OCI-LY1 (cell line): ENCODE measurements around the gene SEC23A.

Experiments
- H2AFZ ChIP-seq: fragments of 200-600 bp; sonication (generic), shearing (Covaris generic); 2 replicates; pipeline ENCODE4 v1.6.0; 2014; ENCODE audit warnings: antibody characterized with exemption, mild to moderate bottlenecking, low read length
- H3F3A ChIP-seq: fragments of 200-600 bp; sonication (generic), shearing (Covaris generic); 2 replicates; pipeline ENCODE4 v1.6.0; 2014; ENCODE audit warnings: mild to moderate bottlenecking, antibody characterized with exemption, low read length, moderate library complexity; ENCODE audit not compliant: insufficient read depth
- H3K27ac ChIP-seq: fragments of 200-600 bp; sonication (generic); 2 replicates; pipeline ENCODE4 v1.5.1; 2014; ENCODE audit warnings: low read length, mixed run types, mild to moderate bottlenecking, low read depth; ENCODE audit not compliant: poor library complexity, severe bottlenecking
- H3K27me3 ChIP-seq: fragments of 200-600 bp; sonication (generic); 2 replicates; pipeline ENCODE4 v1.6.0; 2014; ENCODE audit warnings: antibody characterized with exemption, mild to moderate bottlenecking, low read length, moderate library complexity; ENCODE audit not compliant: insufficient read depth
- H3K36me3 ChIP-seq: fragments of 200-600 bp; sonication (generic); 2 replicates; pipeline ENCODE4 v1.6.1; 2014; ENCODE audit warnings: mild to moderate bottlenecking, antibody characterized with exemption, low read length, moderate library complexity, mixed read lengths; ENCODE audit not compliant: insufficient read depth
- H3K4me1 ChIP-seq: fragments of 200-600 bp; sonication (generic); 2 replicates; pipeline ENCODE4 v1.5.1; 2014; ENCODE audit warnings: mild to moderate bottlenecking, low read length, moderate library complexity; ENCODE audit not compliant: insufficient read depth, severe bottlenecking
- H3K4me2 ChIP-seq: fragments of 200-600 bp; sonication (generic), shearing (Covaris generic); 2 replicates; pipeline ENCODE4 v1.6.1; 2014; ENCODE audit warnings: low read length
- H3K4me3 ChIP-seq: fragments of 200-600 bp; sonication (generic); 2 replicates; pipeline ENCODE4 v1.5.1; 2014; ENCODE audit warnings: low read length, low read depth, mild to moderate bottlenecking, mixed read lengths; ENCODE audit not compliant: poor library complexity, severe bottlenecking
- H3K79me2 ChIP-seq: fragments of 200-600 bp; shearing (Covaris generic); 2 replicates; pipeline ENCODE4 v1.6.1; 2016; ENCODE audit warnings: mixed run types, low read length, mixed read lengths; ENCODE audit not compliant: insufficient read depth
- H3K9ac ChIP-seq: fragments of 200-600 bp; sonication (generic), shearing (Covaris generic); 2 replicates; pipeline ENCODE4 v1.6.1; 2014; ENCODE audit warnings: mild to moderate bottlenecking, low read length, mixed read lengths
- H3K9me2 ChIP-seq: fragments of 200-600 bp; sonication (generic), shearing (Covaris generic); 2 replicates; pipeline ENCODE4 v1.6.1; 2014; ENCODE audit warnings: low read depth, mild to moderate bottlenecking, low read length, mixed read lengths
- H3K9me3 ChIP-seq: fragments of 200-600 bp; shearing (Covaris generic); 2 replicates; pipeline ENCODE4 v1.6.1; 2014; ENCODE audit warnings: low read length, mixed read lengths
- H4K20me1 ChIP-seq: fragments of 200-600 bp; sonication (generic), shearing (Covaris generic); 2 replicates; pipeline ENCODE4 v1.6.0; 2016; ENCODE audit warnings: mild to moderate bottlenecking, low read length; ENCODE audit not compliant: insufficient read depth
- CTCF ChIP-seq: fragments of 200-600 bp; sonication (generic), shearing (Covaris generic); IDR thresholded peaks from 2 replicates; pipeline ENCODE4 v1.5.1; 2017; ENCODE audit warnings: mild to moderate bottlenecking, antibody characterized with exemption, low read length, moderate library complexity, mixed read lengths
- EZH2 ChIP-seq: fragments of 200-600 bp; sonication (generic), shearing (Covaris generic); IDR thresholded peaks from 2 replicates; pipeline ENCODE4 v1.8.0; 2017; ENCODE audit warnings: borderline replicate concordance, mixed run types, mild to moderate bottlenecking, antibody characterized with exemption, low read length, moderate library complexity, mixed read lengths

Gene SEC23A

GRCh38 chr14:39033371-39033770 is 69.7 kb downstream of the SEC23A start:
- no peaks in the 10 kb centered on the region for H3K9me2 ChIP-seq
- no peak overlapping the region for H2AFZ ChIP-seq
- H3K4me1 ChIP-seq = peaks cover 2% of the 10 kb centered on the region
- H3K4me3 ChIP-seq = no peak overlapping the region
- no peak overlapping the region for H3K27ac ChIP-seq
- no peaks in the 10 kb centered on the region for H3F3A ChIP-seq
- no peaks in the 10 kb centered on the region for H3K79me2 ChIP-seq
- no peak overlapping the region for H3K9ac ChIP-seq
- H3K27me3 ChIP-seq = no peaks in the 10 kb centered on the region
- H4K20me1 ChIP-seq = no peaks in the 10 kb centered on the region
- no peak for TF ChIP-seq EZH2
- no peak for TF ChIP-seq CTCF
- H3K36me3 ChIP-seq = peaks cover 55% of the 10 kb centered on the region
- no peak overlapping the region for H3K4me2 ChIP-seq
- no peaks in the 10 kb centered on the region for H3K9me3 ChIP-seq

DNA sequence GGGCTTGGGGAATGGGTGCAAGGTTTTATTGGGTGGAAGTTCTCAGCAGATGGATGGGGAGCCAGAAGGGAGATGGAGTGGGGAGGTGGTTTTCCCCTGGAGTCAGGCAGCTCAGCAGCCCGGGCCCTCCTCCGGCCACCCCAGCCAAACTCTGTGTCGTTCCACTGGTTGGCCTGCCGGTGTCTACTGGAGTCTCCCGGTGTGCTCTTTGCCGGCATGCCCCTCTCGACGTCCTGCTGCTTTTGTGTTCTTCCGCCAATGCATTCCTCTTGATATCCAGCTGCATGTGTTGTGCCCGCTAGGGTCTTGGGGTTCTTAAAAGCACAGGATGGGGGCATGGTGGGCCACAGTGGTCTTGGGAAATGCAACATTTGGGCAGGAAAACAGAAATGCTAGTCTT is 72.8 kb downstream of the SEC23A start:
- no peaks in the 10 kb centered on the region for H3K9me2 ChIP-seq
- no peak for TF ChIP-seq EZH2
- TF ChIP-seq CTCF = no peak
- H2AFZ ChIP-seq = no peak overlapping the region
- H3F3A ChIP-seq = no peaks in the 10 kb centered on the region
- no peak overlapping the region for H3K9ac ChIP-seq
- no peaks in the 10 kb centered on the region for H4K20me1 ChIP-seq
- H3K4me2 ChIP-seq = no peak overlapping the region
- H3K4me3 ChIP-seq = no peak overlapping the region
- H3K27me3 ChIP-seq = no peaks in the 10 kb centered on the region
- peaks cover 30% of the 10 kb centered on the region for H3K36me3 ChIP-seq
- H3K9me3 ChIP-seq = no peaks in the 10 kb centered on the region
- peaks cover 6% of the 10 kb centered on the region for H3K4me1 ChIP-seq
- H3K27ac ChIP-seq = no peak overlapping the region
- no peaks in the 10 kb centered on the region for H3K79me2 ChIP-seq

DNA sequence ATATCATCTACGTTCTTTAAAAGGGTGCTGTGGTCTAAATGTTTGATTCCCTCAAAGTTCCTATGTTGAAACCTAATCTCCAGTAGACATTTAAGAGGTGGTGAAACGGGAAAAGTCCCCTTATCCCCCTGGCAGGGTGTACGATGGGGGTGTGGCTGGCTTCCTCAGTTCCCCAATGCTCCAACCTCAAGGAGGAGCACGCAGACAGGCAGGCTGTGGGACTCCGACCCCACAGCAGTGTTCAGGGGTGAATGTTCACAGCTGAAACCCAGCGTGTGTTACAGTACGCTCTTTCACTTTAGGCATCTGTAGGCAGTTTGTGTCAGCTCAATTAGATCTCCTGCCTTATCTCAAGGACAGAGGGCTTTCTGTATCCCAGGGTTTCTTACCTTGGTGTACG is 73.2 kb downstream of the SEC23A start:
- Histone ChIP-seq H4K20me1 (no peaks in the 10 kb centered on the region), H3K36me3 (peaks cover 29% of the 10 kb centered on the region), H3K4me2 (no peak overlapping the region), H3F3A (no peaks in the 10 kb centered on the region), H3K79me2 (no peaks in the 10 kb centered on the region), H3K9ac (no peak overlapping the region), H3K9me2 (no peaks in the 10 kb centered on the region), H3K27ac (no peak overlapping the region), H3K4me1 (peaks cover 6% of the 10 kb centered on the region), H3K27me3 (no peaks in the 10 kb centered on the region), H3K4me3 (no peak overlapping the region), H3K9me3 (no peaks in the 10 kb centered on the region), H2AFZ (no peak overlapping the region)
- TF ChIP-seq CTCF = no peak
- no peak for TF ChIP-seq EZH2
